ENCODE measurements around the gene SNX18.

- TF ChIP-seq TAF1 (IDR thresholded peaks at IDR 0.05; ENCODE audit: borderline replicate concordance, low read depth, low read length) (no peak), CTCF (IDR thresholded peaks at IDR 0.05 in 2 of 3, conservative IDR thresholded peaks at IDR 0.05 in 1 of 3; ENCODE audit: control insufficient read depth in 2 of 3, extremely low read depth in 1 of 3, insufficient read depth in 1 of 3, low read depth in 3 of 3, low read length in 3 of 3) (no peak), POLR2A (IDR thresholded peaks at IDR 0.05; ENCODE audit: low read depth, low read length) (no peak), ESRRA (IDR thresholded peaks at IDR 0.05; ENCODE audit: low read length) (no peak), HDAC6 (IDR thresholded peaks at IDR 0.05; ENCODE audit: unreplicated experiment) (no peak), POLR2AphosphoS5 (IDR thresholded peaks at IDR 0.05; ENCODE audit: low read length) (no peak), BHLHE40 (IDR thresholded peaks at IDR 0.05; ENCODE audit: borderline replicate concordance in 1 of 2, low read depth in 2 of 2, low read length in 1 of 2) (no peak), POU2F2 (IDR thresholded peaks at IDR 0.05; ENCODE audit: borderline replicate concordance, low read depth, low read length) (no peak), ZNF592 (IDR thresholded peaks at IDR 0.05) (no peak), EP300 (IDR thresholded peaks at IDR 0.05; ENCODE audit: borderline replicate concordance in 1 of 2, control insufficient read depth in 1 of 2, low read depth in 2 of 2, low read length in 2 of 2) (no peak), ZBTB33 (IDR thresholded peaks at IDR 0.05) (no peak)
Measured at GRCh38 chr5:54515634-54516033, 1.9 kb upstream of the SNX18 start.
